ENCODE measurements around the gene SYT17.

- peak in 2 of 6 experiments; percentile 26 to 31 for TF ChIP-seq CTCF (IDR thresholded peaks at IDR 0.05)
- TF ChIP-seq POLR2A (IDR thresholded peaks at IDR 0.05) = no peak
- TF ChIP-seq POLR2AphosphoS5 (IDR thresholded peaks at IDR 0.05) = peak in 1 of 2 donors; percentile 15
- TF ChIP-seq EP300 (IDR thresholded peaks at IDR 0.05) = no peak
Observed at GRCh38 chr16:19166500-19166899, 1.5 kb upstream of the SYT17 start.
